ENCODE measurements around the gene STRA6. TPM values are rescaled to one million over a fixed set of nuclear protein-coding genes. Genes with fewer than 3 reads are reported as not detected.

STRA6 gene
- total RNA-seq, 4 donors from 2014 or later = 0.39 to 1.9 TPM; not detected in 2

- Histone ChIP-seq H3K36me3 (no peaks in the 10 kb centered on the region), H3K27me3 (no peaks in the 10 kb centered on the region), H3K4me1 (peaks cover 0 to 24% (median 5%) of the 10 kb centered on the region in 4 donors), H3K27ac (no peak overlapping the region), H3K4me3 (no peak overlapping the region), H3K9me3 (no peaks in the 10 kb centered on the region)
- 27 to 31% methylated on average over 4 to 7 of the region's 7 CpGs for WGBS, 2 donors
- TF ChIP-seq CTCF (IDR thresholded peaks at IDR 0.05) (no peak), POLR2A (IDR thresholded peaks at IDR 0.05) (no peak), EP300 (IDR thresholded peaks at IDR 0.05) (no peak)
- DNase-seq (ENCODE audit: low spot score in 2 of 2) = no peak
Observed at GRCh38 chr15:74196175-74196574, 6.4 kb downstream of the STRA6 start.

- H3K4me3 ChIP-seq = no peak overlapping the region
- H3K36me3 ChIP-seq = no peaks in the 10 kb centered on the region
- WGBS, 2 donors = 88 to 95% methylated on average over 13 of the region's 13 CpGs
- H3K27ac ChIP-seq = no peak overlapping the region
- DNase-seq (ENCODE audit: low spot score in 2 of 2) = no peak
- peaks cover 0 to 11% (median under 1%) of the 10 kb centered on the region in 4 donors for H3K4me1 ChIP-seq
- TF ChIP-seq CTCF (IDR thresholded peaks at IDR 0.05) (no peak), POLR2A (IDR thresholded peaks at IDR 0.05) (no peak), EP300 (IDR thresholded peaks at IDR 0.05) (no peak)
- H3K9me3 ChIP-seq = no peaks in the 10 kb centered on the region
- H3K27me3 ChIP-seq = no peaks in the 10 kb centered on the region
Observed at GRCh38 chr15:74194572-74195559, 7.7 kb downstream of the STRA6 start.

- TF ChIP-seq CTCF (IDR thresholded peaks at IDR 0.05) (no peak), POLR2A (IDR thresholded peaks at IDR 0.05) (no peak), EP300 (IDR thresholded peaks at IDR 0.05) (no peak)
- H3K4me3 ChIP-seq = no peak overlapping the region
- H3K4me1 ChIP-seq = peaks cover 0 to 8% (median 0%) of the 10 kb centered on the region in 4 donors
- no peaks in the 10 kb centered on the region for H3K36me3 ChIP-seq
- H3K9me3 ChIP-seq = no peaks in the 10 kb centered on the region
- no peaks in the 10 kb centered on the region for H3K27me3 ChIP-seq
- WGBS, 2 donors = 70 to 82% methylated on average over 6 of the region's 6 CpGs
- no peak for DNase-seq (ENCODE audit: low spot score in 2 of 2)
- H3K27ac ChIP-seq = no peak overlapping the region
Observed at GRCh38 chr15:74193905-74194304, 8.7 kb downstream of the STRA6 start.

- 46 to 63% methylated on average over 3 to 4 of the region's 4 CpGs for WGBS, 2 donors
- Histone ChIP-seq H3K36me3 (no peaks in the 10 kb centered on the region), H3K4me1 (peaks cover 0 to 8% (median 0%) of the 10 kb centered on the region in 4 donors), H3K27me3 (no peaks in the 10 kb centered on the region), H3K27ac (no peak overlapping the region), H3K4me3 (no peak overlapping the region), H3K9me3 (no peaks in the 10 kb centered on the region)
- no peak for DNase-seq (ENCODE audit: low spot score in 2 of 2)
- no peak for TF ChIP-seq CTCF (IDR thresholded peaks at IDR 0.05)
- TF ChIP-seq POLR2A (IDR thresholded peaks at IDR 0.05) = no peak
- TF ChIP-seq EP300 (IDR thresholded peaks at IDR 0.05) = no peak
Observed at GRCh38 chr15:74193299-74193718, 9.3 kb downstream of the STRA6 start.

GRCh38 chr15:74192751-74193150 lies 9.8 kb downstream of the STRA6 start:
- DNase-seq (ENCODE audit: low spot score in 2 of 2) = no peak
- WGBS, 2 donors = 83 to 89% methylated on average over 5 of the region's 5 CpGs
- no peak for TF ChIP-seq POLR2A (IDR thresholded peaks at IDR 0.05)
- TF ChIP-seq CTCF (IDR thresholded peaks at IDR 0.05) = no peak
- TF ChIP-seq EP300 (IDR thresholded peaks at IDR 0.05) = no peak

More at GRCh38 chr15:74192751-74193150, 9.8 kb downstream of the STRA6 start:
- H3K36me3 ChIP-seq = no peaks in the 10 kb centered on the region
- H3K9me3 ChIP-seq = no peaks in the 10 kb centered on the region
- no peak overlapping the region for H3K4me3 ChIP-seq
- H3K4me1 ChIP-seq = peaks cover 0 to 8% (median 0%) of the 10 kb centered on the region in 4 donors
- no peaks in the 10 kb centered on the region for H3K27me3 ChIP-seq
- no peak overlapping the region for H3K27ac ChIP-seq
